HG02943 (cell line): ENCODE results near the gene NUFIP1.
"Not testable (repeated sequence)": the region's sequence is repeated elsewhere in the genome, so short reads cannot be mapped to it uniquely, and the experiment has no call there.

ENCODE experiments used
- ATAC-seq: cut with Tn5 transposase; IDR thresholded peaks from one replicate; pipeline ENCODE4 v1.9.1; 2021; ENCODE audit warnings: mild to moderate bottlenecking, low read depth, moderate library complexity; ENCODE audit not compliant: unreplicated experiment

Gene NUFIP1

GRCh38 chr13:44971656-44972595 is 17.3 kb downstream of the NUFIP1 start:
- ATAC-seq, result no peak

GRCh38 chr13:44969551-44970484 is 19.5 kb downstream of the NUFIP1 start:
- ATAC-seq, result no peak

- no peak for ATAC-seq
These were observed 20.8 kb downstream of the NUFIP1 start for GRCh38 chr13:44968434-44968815.

- no peak for ATAC-seq
These were observed 21.4 kb downstream of the NUFIP1 start for GRCh38 chr13:44967704-44968433.

GRCh38 chr13:44961997-44962396 is 27.3 kb downstream of the NUFIP1 start:
- ATAC-seq, result no peak

GRCh38 chr13:44955406-44955805 is 33.9 kb downstream of the NUFIP1 start:
- ATAC-seq, result no peak

GRCh38 chr13:44954224-44954623 is 35.0 kb downstream of the NUFIP1 start:
- ATAC-seq, result no peak

GRCh38 chr13:44952671-44953070 is 36.6 kb downstream of the NUFIP1 start:
- no peak for ATAC-seq

GRCh38 chr13:44951184-44951583 is 38.1 kb downstream of the NUFIP1 start:
- no peak for ATAC-seq

- not testable (repeated sequence) for ATAC-seq
These were observed 45.9 kb downstream of the NUFIP1 start for GRCh38 chr13:44943411-44943810.

- ATAC-seq, result no peak
These were observed 50.4 kb downstream of the NUFIP1 start for GRCh38 chr13:44938854-44939253.

- no peak for ATAC-seq
These were observed 53.0 kb downstream of the NUFIP1 start for GRCh38 chr13:44936246-44936645.

GRCh38 chr13:44934724-44935123 is 54.5 kb downstream of the NUFIP1 start:
- no peak for ATAC-seq

GRCh38 chr13:44932850-44933251 is 56.4 kb downstream of the NUFIP1 start:
- no peak for ATAC-seq

GRCh38 chr13:44932171-44932849 is 57.0 kb downstream of the NUFIP1 start:
- ATAC-seq, result no peak

- ATAC-seq, result no peak
These were observed 58.2 kb downstream of the NUFIP1 start for GRCh38 chr13:44930963-44931623.

GRCh38 chr13:44930280-44930679 is 59.0 kb downstream of the NUFIP1 start:
- no peak for ATAC-seq

- ATAC-seq, result no peak
These were observed 59.6 kb downstream of the NUFIP1 start for GRCh38 chr13:44929692-44930091.

- ATAC-seq, result no peak
These were observed 61.3 kb downstream of the NUFIP1 start for GRCh38 chr13:44927968-44928367.
